BE2C (cell line): ENCODE data around the gene USP47.

Experiments
- DNase-seq: peaks from one replicate; pipeline ENCODE4 v3.0.0-alpha.2; 2020
- H3K27me3 ChIP-seq: fragments of 250-450 bp; sonication (Bioruptor Pico); 2 replicates; pipeline ENCODE4 v1.5.1; 2020; ENCODE audit warnings: mild to moderate bottlenecking
- H3K36me3 ChIP-seq: fragments of 250-450 bp; sonication (Bioruptor Pico); 2 replicates; pipeline ENCODE4 v1.5.1; 2020; ENCODE audit warnings: mild to moderate bottlenecking
- H3K4me1 ChIP-seq: fragments of 250-450 bp; sonication (Bioruptor Pico); 2 replicates; pipeline ENCODE4 v1.5.1; 2020
- H3K4me3 ChIP-seq: 2 replicates; pipeline ENCODE4 v1.5.1; 2011; ENCODE audit warnings: low read depth, low read length
- H3K9me3 ChIP-seq: fragments of 250-450 bp; sonication (Bioruptor Pico); 2 replicates; pipeline ENCODE4 v1.5.1; 2020
- TF ChIP-seq, protein P1 (sequence below): IDR thresholded peaks from 2 replicates; pipeline ENCODE4 v1.5.1; 2012; ENCODE audit warnings: mild to moderate bottlenecking, low read depth, low read length

Gene USP47

DNA sequence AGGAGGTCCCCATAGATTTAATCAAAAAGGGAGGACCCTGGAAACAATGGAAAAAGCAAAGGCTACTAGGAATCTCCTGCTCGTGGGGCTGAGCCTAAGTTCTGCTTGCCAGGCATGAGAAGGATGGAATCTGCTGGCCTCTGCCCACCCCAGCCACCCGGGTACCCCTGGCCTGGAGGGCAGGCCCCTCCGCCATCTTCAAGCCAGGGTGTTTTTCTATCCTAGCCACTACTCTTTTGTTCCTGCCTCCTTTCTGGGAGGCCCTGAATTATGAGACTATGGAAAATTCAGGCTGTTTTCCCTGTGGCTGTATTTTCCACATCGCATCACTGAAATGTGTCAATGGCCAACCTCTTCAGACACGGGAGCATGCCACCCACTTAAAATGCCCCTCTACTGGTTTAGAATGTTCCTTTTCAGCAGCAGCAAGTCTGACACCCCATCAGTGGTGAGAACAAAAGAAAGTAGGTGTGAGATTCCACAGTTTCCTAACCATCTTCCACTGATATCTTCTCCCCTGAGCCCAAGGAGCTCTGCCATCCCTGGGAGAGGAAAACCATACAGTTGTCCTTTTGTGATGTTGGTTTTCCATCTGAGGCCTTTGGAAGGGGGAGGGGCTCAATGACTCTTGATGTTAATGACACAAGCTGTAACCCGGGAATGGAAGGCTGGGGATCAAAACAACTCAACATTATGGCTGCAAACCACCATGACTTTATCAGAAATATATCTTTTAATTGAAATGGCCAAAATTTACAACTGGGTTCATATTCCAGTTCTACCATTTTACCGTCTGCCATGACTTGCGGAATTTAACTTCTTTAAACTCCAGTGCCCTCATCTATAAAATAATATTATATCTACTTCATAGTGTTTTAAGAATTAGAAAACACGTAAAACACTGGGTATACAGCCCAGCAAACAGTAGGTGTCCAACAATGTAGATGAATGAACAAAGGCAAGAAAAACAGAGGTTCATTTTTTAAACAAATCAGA, 144.5 kb downstream of the USP47 start:
- Histone ChIP-seq H3K4me3 (no peak overlapping the region), H3K36me3 (no peaks in the 10 kb centered on the region), H3K4me1 (no peaks in the 10 kb centered on the region), H3K9me3 (no peaks in the 10 kb centered on the region), H3K27me3 (no peaks in the 10 kb centered on the region)
- TF ChIP-seq, protein P1, sequence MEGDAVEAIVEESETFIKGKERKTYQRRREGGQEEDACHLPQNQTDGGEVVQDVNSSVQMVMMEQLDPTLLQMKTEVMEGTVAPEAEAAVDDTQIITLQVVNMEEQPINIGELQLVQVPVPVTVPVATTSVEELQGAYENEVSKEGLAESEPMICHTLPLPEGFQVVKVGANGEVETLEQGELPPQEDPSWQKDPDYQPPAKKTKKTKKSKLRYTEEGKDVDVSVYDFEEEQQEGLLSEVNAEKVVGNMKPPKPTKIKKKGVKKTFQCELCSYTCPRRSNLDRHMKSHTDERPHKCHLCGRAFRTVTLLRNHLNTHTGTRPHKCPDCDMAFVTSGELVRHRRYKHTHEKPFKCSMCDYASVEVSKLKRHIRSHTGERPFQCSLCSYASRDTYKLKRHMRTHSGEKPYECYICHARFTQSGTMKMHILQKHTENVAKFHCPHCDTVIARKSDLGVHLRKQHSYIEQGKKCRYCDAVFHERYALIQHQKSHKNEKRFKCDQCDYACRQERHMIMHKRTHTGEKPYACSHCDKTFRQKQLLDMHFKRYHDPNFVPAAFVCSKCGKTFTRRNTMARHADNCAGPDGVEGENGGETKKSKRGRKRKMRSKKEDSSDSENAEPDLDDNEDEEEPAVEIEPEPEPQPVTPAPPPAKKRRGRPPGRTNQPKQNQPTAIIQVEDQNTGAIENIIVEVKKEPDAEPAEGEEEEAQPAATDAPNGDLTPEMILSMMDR, result no peak
- DNase-seq, result no peak

DNA sequence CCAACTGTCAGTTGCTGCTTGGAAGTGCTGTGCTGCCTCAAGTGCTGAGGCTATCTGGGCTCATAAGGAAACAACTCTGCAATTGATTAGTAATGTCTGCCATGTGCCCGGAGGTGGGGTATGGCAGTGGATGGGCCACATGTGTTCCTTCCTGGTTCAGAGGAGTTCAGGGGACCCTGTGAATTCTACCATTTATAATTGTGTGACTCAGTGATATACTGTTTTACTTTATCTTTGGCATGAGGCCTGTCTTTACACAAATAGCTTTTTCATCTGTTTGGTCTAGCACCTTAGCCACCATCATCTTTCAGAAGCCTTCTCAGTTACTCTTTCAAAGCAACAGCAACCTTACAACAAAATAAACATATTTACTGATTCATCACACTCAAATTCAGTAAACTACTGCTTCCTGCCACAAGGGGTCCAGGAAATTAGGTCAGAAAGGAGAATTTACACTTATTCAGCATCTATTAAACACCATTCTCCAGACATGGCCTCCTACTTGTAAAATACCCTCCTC, 145.8 kb downstream of the USP47 start:
- H3K9me3 ChIP-seq, result no peaks in the 10 kb centered on the region
- no peaks in the 10 kb centered on the region for H3K27me3 ChIP-seq
- H3K36me3 ChIP-seq, result no peaks in the 10 kb centered on the region
- DNase-seq, result no peak
- H3K4me1 ChIP-seq, result 0 out of 2 replicates have a peak, but pooled peaks cover 3% of the 10 kb centered on the region
- no peak overlapping the region for H3K4me3 ChIP-seq
- TF ChIP-seq, protein P1, result no peak

GRCh38 chr11:11988099-11988651, 146.4 kb downstream of the USP47 start:
- Histone ChIP-seq H3K36me3 (no peaks in the 10 kb centered on the region), H3K4me3 (no peak overlapping the region), H3K9me3 (no peaks in the 10 kb centered on the region), H3K4me1 (0 out of 2 replicates have a peak, but pooled peaks cover 3% of the 10 kb centered on the region), H3K27me3 (no peaks in the 10 kb centered on the region)
- DNase-seq, result no peak
- TF ChIP-seq, protein P1, result no peak

GRCh38 chr11:11988681-11989261, 147.0 kb downstream of the USP47 start:
- DNase-seq, result no peak
- TF ChIP-seq, protein P1, result no peak
- no peaks in the 10 kb centered on the region for H3K27me3 ChIP-seq
- peaks cover 6% of the 10 kb centered on the region; the same call in 1 of the 2 replicates for H3K4me1 ChIP-seq
- no peak overlapping the region for H3K4me3 ChIP-seq
- H3K36me3 ChIP-seq, result no peaks in the 10 kb centered on the region
- H3K9me3 ChIP-seq, result no peaks in the 10 kb centered on the region

- peaks cover 10% of the 10 kb centered on the region for H3K4me1 ChIP-seq
- no peak for DNase-seq
- no peaks in the 10 kb centered on the region for H3K36me3 ChIP-seq
- no peak overlapping the region for H3K4me3 ChIP-seq
- TF ChIP-seq, protein P1, result no peak
- H3K27me3 ChIP-seq, result no peaks in the 10 kb centered on the region
- no peaks in the 10 kb centered on the region for H3K9me3 ChIP-seq
Observed at GRCh38 chr11:11989774-11990744, 148.3 kb downstream of the USP47 start.
